Transverse colon (tissue), 4 donors: ENCODE measurements around the gene RPS6KA4. TPM values are rescaled to one million over a fixed set of nuclear protein-coding genes. Genes with fewer than 3 reads are reported as not detected.

Experiments
- DNase-seq: peaks from one replicate; pipeline ENCODE4 v3.0.0-alpha.2; 2019
- H3K27ac ChIP-seq, 4 donors: fragments of 200-600 bp; sonication (generic); 2 replicates each; pipeline ENCODE4 v1.5.1; 2016 to 2018; ENCODE audit warnings: inconsistent platforms in 4 of 4
- H3K27me3 ChIP-seq: fragments of 200-600 bp; sonication (generic); 2 replicates; pipeline ENCODE4 v1.5.1; 2017; ENCODE audit warnings: inconsistent platforms
- H3K36me3 ChIP-seq, 4 donors: fragments of 200-600 bp; sonication (generic); 2 replicates each; pipeline ENCODE4 v1.5.1; 2017 to 2019; ENCODE audit warnings: inconsistent platforms in 4 of 4
- H3K4me1 ChIP-seq, 4 donors: fragments of 200-600 bp; sonication (generic); 2 replicates each; pipeline ENCODE4 v1.5.1; 2017 to 2020; ENCODE audit warnings: inconsistent platforms in 4 of 4
- H3K4me3 ChIP-seq, 4 donors: fragments of 200-600 bp; sonication (generic); 1 replicate in 1 of 4; 2 replicates in 3 of 4; pipeline versions ENCODE4 v1.5.1 to v1.6.1; 2017 to 2019; ENCODE audit warnings: inconsistent platforms in 4 of 4
- H3K9me3 ChIP-seq, 2 donors: fragments of 200-600 bp; sonication (generic); 2 replicates each; pipeline ENCODE4 v1.5.1; 2017 to 2019; ENCODE audit warnings: inconsistent platforms in 2 of 2
- EP300 ChIP-seq: sonication (generic); formaldehyde crosslinking; IDR thresholded peaks from one replicate; pipeline ENCODE4 v1.6.1; 2017; ENCODE audit warnings: antibody characterized with exemption, low read depth
- POLR2A ChIP-seq: fragments of 450-650 bp; IDR thresholded peaks from one replicate; pipeline ENCODE4 v1.6.1; 2016; ENCODE audit warnings: antibody characterized with exemption, mild to moderate bottlenecking, moderate library complexity
- POLR2AphosphoS5 ChIP-seq, 3 donors: sonication (generic); formaldehyde crosslinking; IDR thresholded peaks; one replicate each; pipeline ENCODE4 v1.6.1; 2016; ENCODE audit warnings: antibody characterized with exemption in 3 of 3
- whole genome bisulfite sequencing, 2 donors: methylation state at CpG; one replicate each; pipeline ENCODE4 v1.1.5; 2018; ENCODE audit warnings: low coverage in 1 of 2; 5-methylcytosine and 5-hydroxymethylcytosine counted together
- in situ Hi-C, 4 donors: fragments of 200-750 bp; cut with MboI; loops; one replicate each; pipeline versions ENCODE4 v1.15.0 to v1.15.1; 2017; ENCODE audit warnings: low sequenced_read_pairs in 3 of 4, low pct_ligation_motif_present in 1 of 4, low pct_unique_long_range_greater_than_20kb in 1 of 4
- intact Hi-C: fragments of 100-400 bp; cut with DNase I; formaldehyde crosslinking; loops from one replicate; pipeline ENCODE4 v1.15.1; 2023; ENCODE audit warnings: low total_unique reads
- total RNA-seq, 4 donors: library from RNA; depleted of rRNA; stranded (reverse); fragments of >200 nt; gene quantifications; one replicate each; pipeline ENCODE4 v1.1.0, GENCODE V29; 2016
- TF ChIP-seq, protein P1 (sequence below), 5 experiments: fragments of 200-600 bp in 3 of 5; fragments of 450-650 bp in 2 of 5; sonication (generic) in 3 of 5; IDR thresholded peaks; 1 replicate in 2 of 5; 2 replicates in 3 of 5; pipeline ENCODE4 v1.5.1; 2016 to 2017; ENCODE audit warnings: antibody characterized with exemption in 5 of 5, inconsistent platforms in 3 of 5, mild to moderate bottlenecking in 2 of 5, moderate library complexity in 1 of 5

Gene RPS6KA4
- total RNA-seq, 4 donors from 2014 or later = 14.5 to 86.0 (median 34.5) TPM

DNA sequence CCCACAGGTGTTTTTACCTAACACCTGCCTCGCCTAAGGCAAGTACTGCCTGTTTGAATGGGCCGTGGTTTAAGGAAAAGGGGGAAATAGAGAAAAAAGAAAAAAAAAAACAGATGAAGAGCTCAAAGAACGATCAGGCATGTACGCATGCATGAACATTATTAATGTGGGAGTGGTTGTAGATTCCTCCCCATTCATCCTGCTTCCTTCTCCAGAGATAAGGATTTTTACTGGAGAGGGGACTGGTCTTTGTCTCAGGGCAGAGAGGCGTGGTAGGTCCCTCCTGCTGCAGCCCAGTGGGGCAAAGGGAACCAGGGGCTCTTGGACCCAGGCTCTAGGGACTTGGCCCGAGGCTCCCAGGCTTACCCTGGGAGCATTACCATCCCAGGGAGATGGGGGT, 23.1 kb downstream of the RPS6KA4 start:
- H3K27me3 ChIP-seq = no peaks in the 10 kb centered on the region
- H3K4me3 ChIP-seq = no peak overlapping the region
- H3K4me1 ChIP-seq = peaks cover 0 to 7% (median 0%) of the 10 kb centered on the region in 4 donors
- TF ChIP-seq POLR2AphosphoS5 (IDR thresholded peaks at IDR 0.05) (no peak), POLR2A (no peak), EP300 (no peak)
- TF ChIP-seq, protein P1, sequence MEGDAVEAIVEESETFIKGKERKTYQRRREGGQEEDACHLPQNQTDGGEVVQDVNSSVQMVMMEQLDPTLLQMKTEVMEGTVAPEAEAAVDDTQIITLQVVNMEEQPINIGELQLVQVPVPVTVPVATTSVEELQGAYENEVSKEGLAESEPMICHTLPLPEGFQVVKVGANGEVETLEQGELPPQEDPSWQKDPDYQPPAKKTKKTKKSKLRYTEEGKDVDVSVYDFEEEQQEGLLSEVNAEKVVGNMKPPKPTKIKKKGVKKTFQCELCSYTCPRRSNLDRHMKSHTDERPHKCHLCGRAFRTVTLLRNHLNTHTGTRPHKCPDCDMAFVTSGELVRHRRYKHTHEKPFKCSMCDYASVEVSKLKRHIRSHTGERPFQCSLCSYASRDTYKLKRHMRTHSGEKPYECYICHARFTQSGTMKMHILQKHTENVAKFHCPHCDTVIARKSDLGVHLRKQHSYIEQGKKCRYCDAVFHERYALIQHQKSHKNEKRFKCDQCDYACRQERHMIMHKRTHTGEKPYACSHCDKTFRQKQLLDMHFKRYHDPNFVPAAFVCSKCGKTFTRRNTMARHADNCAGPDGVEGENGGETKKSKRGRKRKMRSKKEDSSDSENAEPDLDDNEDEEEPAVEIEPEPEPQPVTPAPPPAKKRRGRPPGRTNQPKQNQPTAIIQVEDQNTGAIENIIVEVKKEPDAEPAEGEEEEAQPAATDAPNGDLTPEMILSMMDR (IDR thresholded peaks at IDR 0.05) = no peak
- no peaks in the 10 kb centered on the region for H3K9me3 ChIP-seq
- H3K27ac ChIP-seq = no peak overlapping the region
- H3K36me3 ChIP-seq = no peaks in the 10 kb centered on the region
- intact Hi-C loops (no loop called here), in situ Hi-C loops (no loop called here)
- 59 to 69% methylated on average over 3 to 6 of the region's 6 CpGs for WGBS, 2 donors
- DNase-seq = no peak

DNA sequence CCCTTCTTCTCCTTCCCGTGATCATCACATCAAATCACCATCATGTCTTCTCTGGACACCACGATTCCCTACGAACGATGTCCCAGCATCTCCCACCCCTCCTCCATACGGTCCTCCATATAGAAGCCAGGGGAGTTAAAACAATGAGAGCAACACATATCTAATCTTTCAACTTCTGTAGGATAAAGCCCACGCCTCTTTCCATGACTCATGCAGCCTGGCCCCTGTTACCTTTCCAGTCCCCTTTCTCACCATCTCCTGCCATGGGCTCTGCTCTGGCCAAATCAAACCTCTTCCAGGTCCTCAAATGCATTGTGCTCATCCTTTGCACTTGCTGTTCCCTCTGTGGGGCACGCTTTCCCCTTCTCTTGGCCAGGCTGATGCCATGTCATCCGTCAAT, 23.6 kb downstream of the RPS6KA4 start:
- H3K4me1 ChIP-seq = peaks cover 0 to 7% (median 0%) of the 10 kb centered on the region in 4 donors
- in situ Hi-C loops = no loop called here
- intact Hi-C loops = no loop called here
- H3K4me3 ChIP-seq = no peak overlapping the region
- no peak for TF ChIP-seq POLR2A
- TF ChIP-seq EP300 = no peak
- TF ChIP-seq, protein P1 (IDR thresholded peaks at IDR 0.05) = no peak
- TF ChIP-seq POLR2AphosphoS5 (IDR thresholded peaks at IDR 0.05) = no peak
- H3K9me3 ChIP-seq = no peaks in the 10 kb centered on the region
- no peak for DNase-seq
- 80% methylated on average over 8 of the region's 8 CpGs; no CpG with 5 or more reads in 1 of the 2 donors for WGBS, 2 donors
- H3K36me3 ChIP-seq = no peaks in the 10 kb centered on the region
- H3K27me3 ChIP-seq = no peaks in the 10 kb centered on the region
- H3K27ac ChIP-seq = no peak overlapping the region

DNA sequence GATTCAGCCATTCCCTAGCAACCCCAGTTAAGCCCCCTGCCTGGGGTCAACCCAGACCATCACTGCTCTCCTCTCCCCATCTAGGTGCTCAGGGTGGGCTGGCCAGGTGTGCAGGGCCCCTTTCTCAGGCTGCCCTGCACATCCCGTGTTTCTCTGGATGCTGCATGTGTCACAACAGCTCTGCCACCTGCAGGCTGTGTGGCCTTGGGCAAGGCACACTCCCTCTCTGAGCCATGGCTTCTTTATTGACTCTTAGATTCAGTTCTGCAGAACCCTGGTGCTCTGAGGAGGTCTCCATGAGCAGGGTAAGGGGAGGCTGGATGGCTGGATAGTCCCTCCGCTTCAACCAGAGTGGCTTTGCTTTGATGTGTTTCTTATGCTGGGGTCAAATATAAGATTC, 24.6 kb downstream of the RPS6KA4 start:
- intact Hi-C loops (no loop called here), in situ Hi-C loops (no loop called here)
- 82% methylated on average over 1 of the region's 2 CpGs; no CpG with 5 or more reads in 1 of the 2 donors for WGBS, 2 donors
- Histone ChIP-seq H3K36me3 (no peaks in the 10 kb centered on the region), H3K27ac (no peak overlapping the region), H3K4me3 (no peak overlapping the region), H3K4me1 (peaks cover 0 to 2% (median 0%) of the 10 kb centered on the region in 4 donors), H3K9me3 (no peaks in the 10 kb centered on the region), H3K27me3 (no peaks in the 10 kb centered on the region)
- TF ChIP-seq EP300 = no peak
- no peak for DNase-seq

DNA sequence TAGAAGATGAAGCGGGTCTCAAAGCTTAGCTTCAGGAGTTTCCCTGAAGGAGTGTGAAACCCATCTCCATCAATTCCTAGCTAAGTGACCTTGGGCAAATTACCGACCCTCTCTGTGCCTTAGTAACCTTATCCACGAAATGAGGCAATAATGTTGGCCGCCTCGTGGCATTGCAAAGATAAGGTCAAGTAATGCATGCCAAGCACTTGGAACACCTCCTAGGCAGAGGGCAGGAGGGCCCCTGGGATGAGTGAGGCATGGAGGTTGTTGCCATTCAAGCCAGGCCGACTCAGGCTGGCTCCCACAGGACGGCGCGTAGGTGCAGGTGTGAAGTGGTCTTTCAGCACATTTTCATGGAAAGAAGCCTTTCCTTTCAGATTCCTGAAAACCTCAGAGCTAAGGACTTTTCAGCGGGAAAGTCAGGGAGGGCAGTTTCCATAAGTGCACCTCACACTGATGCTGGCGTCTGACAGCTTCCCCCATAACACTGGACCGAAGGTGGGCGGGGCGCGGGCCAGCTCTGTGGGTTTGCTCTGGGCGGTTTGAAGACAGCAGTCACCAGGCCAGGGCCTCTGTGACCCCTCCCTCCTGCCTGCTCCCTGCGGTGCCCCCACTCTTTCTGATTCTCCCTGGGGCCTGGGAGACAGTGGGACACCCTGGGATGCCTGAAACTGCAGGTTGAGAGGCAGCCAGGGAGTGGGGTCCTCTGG, 25.2 kb downstream of the RPS6KA4 start:
- WGBS, 2 donors = 64 to 100% methylated on average over 1 to 17 of the region's 17 CpGs
- H3K4me1 ChIP-seq = no peaks in the 10 kb centered on the region
- no peak overlapping the region for H3K4me3 ChIP-seq
- in situ Hi-C loops = no loop called here
- H3K27ac ChIP-seq = no peak overlapping the region
- H3K9me3 ChIP-seq = no peaks in the 10 kb centered on the region
- intact Hi-C loops = no loop called here
- H3K27me3 ChIP-seq = no peaks in the 10 kb centered on the region
- no peak for DNase-seq
- H3K36me3 ChIP-seq = no peaks in the 10 kb centered on the region
- TF ChIP-seq POLR2AphosphoS5 (IDR thresholded peaks at IDR 0.05) (no peak), POLR2A (no peak), EP300 (no peak)
- TF ChIP-seq, protein P1 (IDR thresholded peaks at IDR 0.05) = no peak
